ENCODE measurements around the gene SLC44A5. TPM values are rescaled to one million over a fixed set of nuclear protein-coding genes. Genes with fewer than 3 reads are reported as not detected.
"Not testable (repeated sequence)": the region's sequence is repeated elsewhere in the genome, so short reads cannot be mapped to it uniquely, and the experiment has no call there.

Gene SLC44A5
- total RNA-seq, 1 donor from 2014 or later = 0.29 TPM

DNA sequence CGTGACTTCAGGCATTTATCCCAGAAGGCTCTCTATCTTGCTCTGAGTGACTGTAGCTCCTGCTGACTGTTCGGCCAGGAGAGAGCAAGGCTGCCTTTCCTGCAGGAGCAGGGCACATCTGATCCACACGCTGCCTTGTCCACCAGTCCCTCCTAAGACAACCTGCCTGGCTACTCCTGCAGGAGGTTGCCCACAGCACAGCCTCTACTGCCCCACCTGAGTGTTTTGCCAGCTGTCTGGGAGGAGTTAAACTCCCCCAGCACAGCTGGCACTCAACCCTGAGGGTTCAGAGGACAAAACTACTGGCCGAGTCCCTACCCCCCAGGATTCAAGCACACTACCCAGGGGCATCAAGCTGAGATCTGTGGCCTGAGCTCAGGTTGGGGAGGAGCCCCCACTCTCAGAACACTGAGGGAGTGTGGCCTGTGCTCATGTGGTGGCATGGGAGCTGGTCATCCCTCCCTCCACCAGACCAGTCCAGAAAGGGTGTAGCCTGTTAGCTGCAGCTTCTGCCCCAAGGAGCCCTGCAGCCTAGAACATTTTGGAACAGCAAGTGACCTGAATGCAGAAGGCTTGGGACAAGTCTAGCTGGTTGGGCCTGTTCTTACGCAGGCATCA, 237.3 kb downstream of the SLC44A5 start:
- DNase-seq (ENCODE audit: low spot score) = no peak

DNA sequence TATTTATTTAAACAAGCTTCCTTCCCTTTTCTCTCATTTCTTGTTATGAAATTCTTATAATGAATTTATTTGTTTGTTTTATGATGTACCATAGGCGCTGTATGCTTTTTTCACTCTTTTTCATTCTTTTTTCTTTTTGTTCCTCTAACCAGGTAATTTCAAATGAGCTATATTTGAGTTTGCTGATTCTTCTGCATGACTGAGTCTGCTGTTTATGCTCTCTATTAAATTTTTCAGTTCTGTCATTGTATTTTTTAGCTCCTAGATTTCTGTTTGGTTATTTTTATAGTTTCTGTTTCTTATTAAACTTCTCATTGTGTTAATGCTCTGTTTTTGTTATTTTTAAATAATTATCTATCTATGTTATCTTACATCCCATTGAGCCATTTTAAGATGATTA, 244.3 kb downstream of the SLC44A5 start:
- DNase-seq (ENCODE audit: low spot score) = no peak

DNA sequence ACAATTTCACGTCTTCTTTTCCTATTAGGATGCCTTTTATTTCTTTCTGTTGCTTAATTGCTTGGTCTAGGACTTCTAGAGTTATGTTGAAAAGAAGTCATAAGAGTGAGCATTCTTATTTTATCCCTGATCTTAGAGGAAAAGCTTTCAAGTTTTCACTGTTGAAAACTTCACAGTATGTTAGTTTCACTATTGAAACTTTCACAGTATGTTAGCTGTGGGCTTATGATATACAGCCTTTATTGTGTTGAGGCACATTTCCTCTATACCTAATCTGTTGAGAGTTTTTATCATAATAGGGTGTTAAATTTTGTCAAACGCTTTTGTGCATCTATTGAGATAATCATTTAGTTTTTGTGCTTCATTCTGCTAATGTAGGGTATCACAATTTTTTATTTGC, 249.7 kb downstream of the SLC44A5 start:
- DNase-seq (ENCODE audit: low spot score) = no peak

DNA sequence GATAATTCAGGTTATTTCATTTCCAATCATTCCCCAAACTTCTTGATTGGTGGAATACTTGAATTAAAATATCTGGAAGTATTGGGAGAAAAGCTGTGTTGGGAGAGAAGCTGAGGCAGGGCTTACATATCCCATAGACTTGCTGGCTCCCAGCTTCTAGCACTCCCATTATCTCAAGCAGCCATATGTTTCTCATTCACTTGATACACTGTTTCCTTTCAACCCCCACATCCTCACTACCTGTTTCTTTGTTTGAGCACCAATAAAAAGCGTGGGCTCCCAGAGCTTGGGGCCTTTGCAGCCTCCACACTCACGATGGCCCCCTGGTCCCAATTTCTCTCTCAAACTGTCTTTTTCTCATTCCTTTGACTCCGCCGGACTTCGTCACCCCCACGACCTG, 256.6 kb downstream of the SLC44A5 start:
- DNase-seq (ENCODE audit: low spot score) = not testable (repeated sequence)

DNA sequence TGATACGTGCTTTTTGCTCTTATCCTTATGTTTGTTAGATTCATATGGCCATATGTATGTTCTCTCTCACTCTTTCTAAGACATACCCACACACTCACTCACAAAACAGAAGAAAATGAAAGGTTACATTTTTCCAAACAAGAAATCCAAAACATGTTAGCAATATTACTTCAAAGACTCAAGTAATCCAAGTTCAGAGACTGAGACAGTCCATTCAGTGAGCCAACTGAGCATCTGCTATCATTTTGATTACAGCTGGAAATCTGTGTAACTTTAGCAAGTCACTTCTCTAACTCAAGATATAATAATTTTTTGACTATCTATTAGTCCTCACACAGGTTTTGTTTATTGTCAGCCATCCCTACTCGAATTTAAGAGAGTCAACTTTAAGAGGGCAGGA, 257.9 kb downstream of the SLC44A5 start:
- DNase-seq (ENCODE audit: low spot score) = no peak

DNA sequence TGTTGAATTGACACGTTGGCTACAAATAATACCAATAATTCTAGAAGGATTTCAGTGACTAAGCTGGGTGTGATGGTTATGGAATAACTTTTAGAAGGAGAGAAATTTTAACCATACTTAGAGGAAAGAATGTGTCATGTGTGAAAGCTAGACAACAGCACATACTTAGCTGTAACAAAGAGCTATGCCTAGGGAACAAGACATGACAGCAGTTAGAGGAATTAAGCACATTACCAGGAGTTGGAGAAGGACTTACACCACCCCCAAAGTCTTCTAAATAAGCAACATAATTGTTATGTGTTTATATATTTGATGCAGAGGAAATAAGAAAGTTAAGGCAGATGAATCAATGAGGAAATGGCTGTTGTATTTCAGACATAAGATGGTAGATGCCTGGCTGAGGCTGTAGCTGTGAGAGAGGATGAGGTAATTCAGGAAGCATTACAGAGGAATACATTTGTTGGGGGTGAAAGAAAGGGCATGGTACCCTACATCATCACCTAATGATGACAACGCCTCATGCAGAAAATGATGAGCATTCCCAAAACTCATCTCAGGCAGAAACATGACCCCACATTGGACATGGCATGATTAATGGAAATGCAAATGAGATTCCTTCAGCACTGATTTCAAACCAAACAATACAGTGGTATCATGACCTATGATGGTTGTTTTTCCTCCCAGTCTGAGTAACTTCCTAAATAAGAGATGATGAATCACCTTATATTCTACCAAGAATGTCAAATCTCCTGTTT, 265.2 kb downstream of the SLC44A5 start:
- DNase-seq (ENCODE audit: low spot score) = no peak

DNA sequence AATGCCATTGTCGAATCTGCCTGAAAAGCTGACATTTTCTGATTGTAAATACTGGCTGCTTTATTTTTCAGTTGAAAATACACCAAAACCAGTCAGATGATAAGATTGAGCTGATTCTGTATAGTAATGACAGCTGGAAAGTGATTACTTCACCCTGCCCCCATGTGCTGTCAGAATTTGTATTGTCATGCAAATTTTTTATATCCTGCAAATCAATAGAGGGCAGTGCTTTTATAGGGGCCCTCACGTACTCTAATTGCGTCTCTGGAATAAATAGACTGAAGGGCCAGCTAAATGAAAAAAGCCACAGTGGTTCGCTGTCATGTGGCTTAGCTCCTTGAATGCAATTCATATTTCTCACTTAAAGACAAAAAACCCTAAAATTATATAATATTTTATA, 268.1 kb downstream of the SLC44A5 start:
- no peak for DNase-seq (ENCODE audit: low spot score)

DNA sequence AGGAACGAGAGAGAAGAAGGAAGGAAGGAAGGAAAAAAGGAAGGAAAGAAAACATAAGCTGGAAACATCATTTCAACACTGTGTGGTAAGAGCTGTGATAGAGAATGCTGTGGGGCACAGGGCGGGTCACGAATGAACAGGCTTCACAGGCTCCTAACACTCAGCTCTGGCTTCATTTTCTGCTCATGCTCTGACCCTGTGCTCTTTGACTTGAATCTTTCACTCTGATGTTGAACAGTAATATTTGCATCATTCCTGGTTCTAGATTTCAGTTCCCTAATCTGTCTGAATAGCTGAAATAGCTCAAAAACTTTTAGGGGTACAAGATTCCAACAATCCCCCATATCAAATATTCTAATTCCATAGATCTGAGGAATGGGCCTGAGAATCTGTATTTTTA, 269.4 kb downstream of the SLC44A5 start:
- no peak for DNase-seq (ENCODE audit: low spot score)

DNA sequence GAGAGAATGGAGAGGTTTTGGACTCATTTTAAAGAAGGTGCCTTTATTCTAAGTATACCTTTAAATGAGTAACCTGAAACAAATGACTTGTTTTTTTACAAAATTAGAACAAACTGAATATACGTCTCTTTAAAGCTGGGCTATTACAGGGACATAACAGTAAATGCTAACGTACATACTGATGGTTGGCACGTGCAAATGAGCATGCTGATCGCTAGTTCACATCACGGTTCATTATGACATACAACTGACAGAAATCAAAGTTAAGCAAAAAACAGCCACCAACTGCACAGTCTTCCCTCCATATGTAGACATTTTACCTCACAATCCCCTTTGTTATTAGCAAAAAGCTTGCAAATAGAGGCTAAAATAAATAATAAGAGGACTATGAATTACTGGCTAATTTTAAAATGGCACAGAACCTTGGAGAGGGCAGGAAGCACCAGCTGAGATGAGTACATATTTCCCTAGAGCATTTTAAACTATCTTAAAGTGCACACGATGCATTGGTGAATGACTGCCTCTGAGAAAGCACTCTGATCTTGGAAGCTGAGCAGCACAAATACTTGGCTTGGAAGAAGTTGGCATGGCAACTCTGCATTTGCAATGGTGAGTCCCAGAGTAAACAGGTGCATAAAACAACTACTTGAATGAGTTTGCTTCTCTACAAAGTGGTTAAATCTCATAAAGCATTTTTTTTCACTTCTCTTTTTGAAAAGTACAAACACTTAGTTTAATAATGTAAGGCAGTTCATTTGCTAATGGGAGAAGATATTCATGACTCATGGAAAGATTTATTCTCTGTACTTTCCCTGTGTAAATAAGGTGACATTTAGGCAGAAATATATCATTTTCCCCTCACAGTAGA, 272.1 kb downstream of the SLC44A5 start:
- DNase-seq (ENCODE audit: low spot score) = no peak

DNA sequence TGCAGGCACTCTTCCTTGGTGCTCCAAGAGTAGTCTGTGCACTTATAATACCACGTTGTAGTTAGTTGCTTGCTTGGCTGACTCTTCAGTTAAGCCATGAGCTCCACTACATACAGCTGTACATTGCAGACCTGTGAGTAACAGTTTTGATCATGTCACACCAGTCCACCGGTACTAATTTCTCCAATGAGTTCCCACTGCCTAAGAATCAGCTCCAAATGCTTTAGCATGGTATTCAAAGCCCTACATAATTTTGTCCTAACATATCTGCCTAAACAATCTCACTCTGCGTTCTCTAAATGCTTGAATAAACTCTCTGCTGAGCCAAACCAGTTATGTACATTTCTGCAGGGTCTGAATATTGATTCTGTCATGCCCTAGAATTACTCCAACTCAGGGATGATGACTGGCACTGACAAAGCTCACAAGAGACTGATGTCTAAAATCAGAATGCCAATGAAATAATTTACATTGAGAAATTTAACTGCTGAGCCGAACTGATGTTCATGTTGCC, 276.0 kb downstream of the SLC44A5 start:
- no peak for DNase-seq (ENCODE audit: low spot score)

DNA sequence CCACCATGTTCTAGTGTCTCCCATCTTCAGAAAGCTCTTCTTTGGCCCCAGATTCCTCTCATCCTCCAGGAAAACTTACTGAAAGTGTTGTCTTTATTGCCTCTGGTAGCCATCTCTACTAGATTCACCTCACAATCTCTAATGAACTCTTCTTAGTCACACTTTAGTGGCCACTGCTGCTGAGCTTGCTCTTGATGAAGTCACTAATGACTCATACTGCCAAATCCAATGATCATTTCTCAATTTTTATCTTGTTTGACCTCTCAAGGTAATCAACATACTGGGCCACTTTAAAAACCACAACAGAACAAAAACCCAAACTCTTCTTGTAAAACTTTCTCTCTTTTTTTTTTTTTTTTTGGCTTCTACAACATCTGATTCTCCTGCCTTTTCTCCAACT, 280.3 kb downstream of the SLC44A5 start:
- DNase-seq (ENCODE audit: low spot score) = no peak

DNA sequence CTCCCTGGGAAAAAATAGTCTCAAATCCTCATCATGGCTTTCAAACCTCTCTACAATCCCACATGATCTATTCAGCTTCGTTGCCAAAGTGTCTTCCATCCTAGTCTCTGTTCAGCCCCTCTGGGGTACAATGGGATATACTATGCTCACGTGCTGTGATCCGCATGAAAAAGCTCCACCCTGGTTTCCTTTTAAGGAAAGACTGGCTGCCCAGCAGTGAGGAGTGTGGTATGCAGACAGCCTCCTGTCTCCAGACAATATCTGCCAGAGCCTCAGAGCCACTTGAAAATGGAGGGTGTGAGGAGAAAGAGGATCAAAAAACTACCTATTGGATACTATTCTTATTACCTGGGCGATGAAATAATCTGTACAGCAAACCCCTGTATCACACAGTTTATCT, 282.2 kb downstream of the SLC44A5 start:
- DNase-seq (ENCODE audit: low spot score) = no peak

DNA sequence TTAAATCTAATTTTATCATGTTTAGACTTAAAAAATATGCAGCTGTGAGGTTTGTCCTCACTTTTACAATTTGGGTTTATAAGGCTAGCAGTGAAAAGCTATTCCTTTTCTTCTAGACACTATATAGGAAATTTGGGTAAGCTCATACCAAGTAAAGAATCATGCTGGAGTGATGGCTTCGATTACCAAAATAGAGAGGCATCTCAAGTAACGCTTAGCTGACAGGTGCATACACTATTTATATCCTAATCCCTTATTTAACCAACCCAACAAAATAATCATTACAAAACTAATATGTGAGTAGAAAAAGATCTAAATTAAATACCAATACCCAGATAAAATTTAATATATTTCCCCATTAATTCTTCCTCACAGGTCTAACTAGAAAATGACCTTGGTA, 283.5 kb downstream of the SLC44A5 start:
- DNase-seq (ENCODE audit: low spot score) = no peak

DNA sequence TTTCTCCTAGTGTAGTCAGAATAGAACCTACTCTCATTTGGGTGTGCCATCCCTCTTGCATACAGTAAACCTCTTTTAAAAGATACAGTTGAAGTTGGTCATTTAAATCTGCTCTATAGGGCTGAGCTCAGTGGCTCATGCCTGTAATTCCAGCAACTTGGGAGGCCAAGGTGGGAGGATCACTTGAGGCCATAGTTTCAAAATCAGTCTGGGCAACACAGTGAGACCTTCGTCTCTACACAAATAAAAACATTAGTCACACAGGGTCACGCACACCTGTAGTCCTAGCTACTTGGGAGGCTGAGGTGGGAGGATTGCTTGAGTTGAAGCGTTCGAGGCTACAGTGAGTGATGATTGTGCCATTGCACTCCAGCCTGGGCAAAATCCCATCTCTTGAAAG, 292.9 kb downstream of the SLC44A5 start:
- DNase-seq (ENCODE audit: low spot score) = no peak

DNA sequence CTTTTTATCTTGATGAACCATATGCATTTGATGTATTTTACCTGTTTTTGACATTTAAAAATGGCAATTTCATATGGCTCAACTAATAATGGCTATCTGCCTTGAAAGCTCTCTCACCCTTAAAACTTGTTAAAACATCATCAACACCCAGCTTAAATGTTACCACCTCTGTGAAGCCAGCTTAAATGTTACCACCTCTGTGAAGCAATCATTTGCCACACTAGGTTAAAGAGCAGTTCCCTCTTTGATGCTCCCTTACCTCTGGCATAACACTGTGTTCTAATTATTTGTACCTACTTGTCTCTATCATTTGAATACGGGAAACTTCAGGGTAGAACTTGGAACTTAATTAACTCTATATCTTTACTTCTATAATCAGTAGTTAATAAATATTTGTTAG, 294.7 kb downstream of the SLC44A5 start:
- no peak for DNase-seq (ENCODE audit: low spot score)

DNA sequence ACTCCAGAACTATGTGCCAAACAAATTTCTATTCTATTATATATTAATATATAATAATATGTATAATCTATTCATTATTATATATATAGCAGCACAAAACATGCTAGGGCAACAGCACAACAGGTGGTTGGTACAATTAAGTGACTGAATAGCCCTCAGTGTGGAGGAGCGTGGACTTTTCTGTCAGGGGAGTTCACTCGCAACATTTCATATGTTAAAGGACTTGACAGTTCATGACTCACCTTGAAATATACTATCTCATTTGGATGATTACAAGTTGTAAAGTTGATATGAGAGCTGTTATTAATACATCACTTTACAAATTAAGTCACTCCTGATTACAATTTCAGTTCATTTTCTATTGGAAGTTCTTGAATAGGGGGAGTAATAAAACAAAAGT, 298.3 kb downstream of the SLC44A5 start:
- DNase-seq (ENCODE audit: low spot score) = no peak

DNA sequence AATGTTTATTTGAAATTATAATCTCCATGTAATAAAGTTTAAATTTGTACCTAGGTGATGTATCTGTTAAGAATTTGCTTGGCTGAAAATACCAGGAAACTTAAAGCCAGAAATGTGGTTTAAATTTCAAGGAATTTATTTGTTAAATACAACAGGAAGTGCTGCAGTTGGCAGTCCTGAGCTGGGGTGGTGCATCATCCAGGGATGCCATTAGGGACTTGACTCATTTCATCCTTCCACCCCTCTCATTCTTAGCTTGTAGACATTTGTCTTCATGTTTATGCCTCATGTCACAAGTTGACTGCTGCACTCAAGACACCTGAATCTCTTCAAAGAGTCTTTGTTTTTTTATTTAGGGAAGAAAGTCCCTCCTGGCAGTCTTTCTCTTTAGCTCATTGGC, 300.8 kb downstream of the SLC44A5 start:
- DNase-seq (ENCODE audit: low spot score) = no peak

DNA sequence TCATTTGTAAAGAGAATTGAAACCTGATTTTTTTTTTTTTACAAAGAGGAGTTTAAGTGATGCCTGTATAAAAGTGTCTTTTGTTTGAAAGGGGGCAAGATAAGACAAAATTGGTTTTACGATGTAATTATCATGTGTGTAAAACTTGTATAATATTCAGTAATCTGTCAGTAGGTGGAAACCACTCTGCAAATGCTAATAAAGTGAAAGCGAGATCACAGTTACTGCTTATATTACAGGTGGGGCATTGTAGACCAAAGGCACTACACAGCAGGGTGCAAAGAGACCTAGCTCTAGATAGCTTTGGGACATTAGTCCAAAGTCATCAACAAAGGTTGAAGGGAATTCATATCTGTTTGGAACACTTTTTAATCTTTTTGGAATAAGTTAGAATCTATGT, 302.5 kb downstream of the SLC44A5 start:
- no peak for DNase-seq (ENCODE audit: low spot score)

DNA sequence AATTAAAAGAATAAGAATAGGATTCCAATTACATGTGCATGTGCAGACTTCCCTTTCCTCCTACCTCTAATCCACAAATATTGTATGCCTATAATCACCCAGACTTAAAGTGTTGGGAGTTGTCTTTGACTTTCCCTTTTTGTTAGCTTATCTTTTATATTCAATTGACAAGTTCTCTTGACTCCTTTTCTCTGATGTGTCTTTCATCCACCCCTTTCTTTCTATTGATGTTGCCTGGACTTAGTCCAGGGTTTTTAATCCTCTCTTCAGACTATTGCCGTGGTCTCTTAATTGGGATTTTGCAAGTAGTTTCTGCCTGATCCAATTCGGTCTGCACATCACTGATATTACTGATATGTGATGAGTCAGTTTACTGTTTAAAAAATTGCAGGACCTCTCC, 305.9 kb downstream of the SLC44A5 start:
- no peak for DNase-seq (ENCODE audit: low spot score)

DNA sequence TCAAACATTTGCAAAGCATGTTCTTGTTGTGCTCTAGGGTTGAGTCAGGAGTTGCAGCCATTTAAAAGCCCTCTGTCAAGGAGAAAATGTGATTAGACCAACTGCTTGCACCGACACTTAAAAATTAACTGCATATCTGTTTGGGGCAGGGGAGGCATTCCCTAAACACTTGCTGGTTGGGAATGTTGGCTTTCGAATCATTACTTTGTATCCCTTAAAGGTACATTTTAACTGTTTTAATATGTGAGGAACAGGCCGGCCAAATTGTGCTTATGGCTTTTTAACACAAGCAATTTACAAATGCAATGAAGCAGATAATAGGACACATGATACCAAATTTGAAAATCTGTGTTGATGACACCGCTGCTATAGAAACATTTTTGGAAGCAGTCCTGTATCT, 317.6 kb downstream of the SLC44A5 start:
- no peak for DNase-seq (ENCODE audit: low spot score)

DNA sequence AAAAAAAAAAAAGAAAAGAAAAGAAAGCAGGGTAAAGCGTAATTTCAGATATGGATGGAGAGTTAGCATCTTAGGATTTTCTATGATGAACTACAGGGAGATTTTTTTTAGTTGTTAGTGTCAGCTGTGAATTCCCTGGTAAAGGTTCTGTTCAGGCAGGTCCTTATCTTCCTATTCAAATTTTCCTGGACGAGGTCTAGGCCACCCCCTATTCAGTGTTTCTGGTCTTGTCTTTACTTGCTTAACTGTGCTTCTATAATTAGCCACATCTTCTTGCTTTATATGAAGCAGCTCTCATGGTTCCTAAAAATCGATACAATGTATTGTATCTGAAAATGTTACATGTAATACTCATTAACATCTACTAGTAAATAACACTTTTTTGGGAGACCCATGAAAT, 318.9 kb downstream of the SLC44A5 start:
- DNase-seq (ENCODE audit: low spot score) = no peak

DNA sequence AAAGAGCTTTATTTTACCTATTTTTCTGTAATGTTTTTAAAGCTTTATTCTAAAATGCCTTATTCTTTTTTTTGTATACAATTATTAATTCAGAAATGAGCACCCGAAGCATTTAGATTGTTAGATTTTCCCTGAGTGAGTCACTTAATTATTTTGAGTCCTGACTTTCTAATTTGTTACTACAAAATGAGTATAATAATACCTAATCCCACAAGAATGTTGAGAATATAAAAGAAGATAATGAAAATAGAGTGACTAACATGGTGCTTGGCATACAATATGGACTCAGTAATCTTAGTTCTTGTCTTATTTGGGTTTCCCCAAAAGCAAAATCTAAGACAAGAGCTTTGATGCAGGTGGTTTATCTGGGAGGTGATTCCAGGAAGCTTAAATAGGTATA, 334.5 kb downstream of the SLC44A5 start:
- DNase-seq (ENCODE audit: low spot score) = no peak

DNA sequence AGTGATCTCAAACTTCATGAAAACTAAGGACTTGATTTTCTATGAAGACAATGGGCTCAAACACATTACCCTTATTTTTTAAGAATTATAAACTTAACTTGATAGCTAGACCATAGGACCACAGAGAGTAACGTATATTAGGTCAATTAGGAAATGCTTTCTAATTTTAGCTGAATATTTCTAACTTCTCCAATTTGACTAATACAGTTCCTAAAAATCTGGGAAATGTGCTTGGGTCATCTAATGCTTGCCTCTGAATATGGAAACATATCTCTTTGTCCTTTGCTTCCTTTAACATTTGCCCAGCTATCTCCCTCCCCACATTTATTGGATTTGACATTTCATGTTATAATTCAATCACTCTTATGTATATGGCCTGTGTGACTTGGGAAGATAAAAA, 335.3 kb downstream of the SLC44A5 start:
- DNase-seq (ENCODE audit: low spot score) = no peak

All from ureter (tissue), 1 donor.